C4-2B (cell line): ENCODE results near the gene SMAD4.

Source experiments
- H3K27ac ChIP-seq: fragments of 450-650 bp; 2 replicates; pipeline ENCODE4 v1.5.1; 2017
- CTCF ChIP-seq: fragments of 450-650 bp; conservative IDR thresholded peaks from 2 replicates; pipeline ENCODE4 v1.5.1; 2017; ENCODE audit warnings: mild to moderate bottlenecking
- ZFX ChIP-seq: fragments of 450-650 bp; IDR thresholded peaks from 2 replicates; pipeline ENCODE4 v1.6.1; 2017

SMAD4 gene

GRCh38 chr18:51009072-51009471 is 20.9 kb upstream of the SMAD4 start:
- H3K27ac ChIP-seq = no peak overlapping the region
- TF ChIP-seq ZFX (no peak), CTCF (no peak)

- no peak for TF ChIP-seq CTCF
- TF ChIP-seq ZFX = no peak
Observed at GRCh38 chr18:51010218-51010617, 19.8 kb upstream of the SMAD4 start.

GRCh38 chr18:51011709-51012108 is 18.3 kb upstream of the SMAD4 start:
- TF ChIP-seq ZFX (no peak), CTCF (no peak)
- H3K27ac ChIP-seq = no peak overlapping the region

More at GRCh38 chr18:51010218-51010617, 19.8 kb upstream of the SMAD4 start:
- H3K27ac ChIP-seq = no peak overlapping the region

- H3K27ac ChIP-seq = no peak overlapping the region
- TF ChIP-seq ZFX (no peak), CTCF (no peak)
Observed at GRCh38 chr18:51012441-51012840, 17.6 kb upstream of the SMAD4 start.

GRCh38 chr18:51013259-51013658 is 16.8 kb upstream of the SMAD4 start:
- TF ChIP-seq CTCF (no peak), ZFX (no peak)
- H3K27ac ChIP-seq = no peak overlapping the region

GRCh38 chr18:51017140-51017879 is 12.7 kb upstream of the SMAD4 start:
- TF ChIP-seq CTCF = no peak
- TF ChIP-seq ZFX = no peak
- H3K27ac ChIP-seq = no peak overlapping the region

- TF ChIP-seq CTCF (no peak), ZFX (no peak)
- H3K27ac ChIP-seq = no peak overlapping the region
Observed at GRCh38 chr18:51020536-51020935, 9.5 kb upstream of the SMAD4 start.
